ENCODE results near the gene ZG16B. TPM values are rescaled to one million over a fixed set of nuclear protein-coding genes. Genes with fewer than 3 reads are reported as not detected.

Gene ZG16B
- total and polyA plus RNA-seq, 9 donors = 0.28 to 1.8 (median 0.45) TPM; not detected in 3

- WGBS, 3 donors = 36 to 47% (median 37%) methylated on average over 3 of the region's 3 CpGs
- TF ChIP-seq CTCF (IDR thresholded peaks at IDR 0.05) = no peak
- TF ChIP-seq EP300 (IDR thresholded peaks at IDR 0.05) = no peak
- no peak for TF ChIP-seq POLR2A (IDR thresholded peaks at IDR 0.05)
- H3K9me3 ChIP-seq = peaks cover 0 to 8% of the 10 kb centered on the region in 2 donors
- no peak for DNase-seq
- H3K36me3 ChIP-seq = no peaks in the 10 kb centered on the region
- peaks cover 10% of the 10 kb centered on the region for H3K4me1 ChIP-seq (ENCODE audit: insufficient read depth)
- H3K4me3 ChIP-seq = no peak overlapping the region
- intact Hi-C loops (cut with DNase I) = no loop called here
- H3K27ac ChIP-seq = no peak overlapping the region
- H3K27me3 ChIP-seq = no peaks in the 10 kb centered on the region
These were observed 16.6 kb downstream of the ZG16B start for GRCh38 chr16:2846511-2847310.

DNA sequence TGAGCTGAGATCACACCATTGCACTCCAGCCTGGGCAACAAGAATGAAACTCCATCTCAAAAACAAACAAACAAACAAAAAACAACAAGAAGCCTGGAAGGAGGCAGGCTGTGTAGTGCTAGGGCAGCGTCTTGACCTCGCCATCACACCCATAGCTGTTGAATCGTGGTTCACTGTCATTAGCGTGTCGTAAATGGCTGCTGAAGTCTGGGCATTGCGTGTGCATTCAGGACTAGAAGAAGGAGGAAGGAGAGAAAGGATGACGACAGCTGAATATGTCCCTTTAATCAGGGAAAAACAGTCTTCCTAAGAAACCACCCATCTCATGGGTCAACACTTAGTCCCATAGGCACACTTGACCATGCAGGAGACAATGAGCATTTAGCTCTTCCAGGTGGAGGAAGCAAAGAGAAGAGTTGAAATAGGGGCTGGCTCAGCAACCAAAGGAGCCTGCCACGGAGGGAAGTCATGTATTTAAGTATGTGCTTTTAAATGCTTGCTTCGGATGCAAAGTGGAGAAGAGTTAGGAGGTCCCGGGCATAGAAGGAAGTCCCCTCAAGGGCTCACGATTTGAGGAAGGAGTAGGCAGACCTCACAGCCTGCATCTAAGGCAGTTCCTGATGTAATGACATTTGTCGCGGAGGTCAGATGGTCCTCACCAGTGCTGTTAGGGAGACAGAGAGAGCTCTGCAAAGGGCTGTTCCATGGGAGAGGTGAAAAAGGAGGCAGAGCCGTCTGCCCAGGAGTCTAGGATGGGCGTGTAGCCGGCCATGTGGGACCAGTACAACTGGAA is 19.0 kb downstream of the ZG16B start:
- Histone ChIP-seq H3K4me1 (ENCODE audit: insufficient read depth) (no peaks in the 10 kb centered on the region), H3K9me3 (peaks cover 0 to 3% of the 10 kb centered on the region in 2 donors), H3K36me3 (no peaks in the 10 kb centered on the region), H3K27me3 (no peaks in the 10 kb centered on the region), H3K27ac (no peak overlapping the region), H3K4me3 (no peak overlapping the region)
- DNase-seq = no peak
- intact Hi-C loops (cut with DNase I) = no loop called here
- WGBS, 3 donors = 69 to 77% (median 74%) methylated on average over 16 of the region's 16 CpGs
- TF ChIP-seq EP300 (IDR thresholded peaks at IDR 0.05) (no peak), POLR2A (IDR thresholded peaks at IDR 0.05) (no peak), CTCF (IDR thresholded peaks at IDR 0.05) (no peak)

GRCh38 chr16:2852003-2852730 is 22.1 kb downstream of the ZG16B start:
- 83 to 87% (median 86%) methylated on average over 15 to 16 of the region's 16 CpGs for WGBS, 3 donors
- no peaks in the 10 kb centered on the region for H3K27me3 ChIP-seq

More at GRCh38 chr16:2852003-2852730, 22.1 kb downstream of the ZG16B start:
- intact Hi-C loops (cut with DNase I) = no loop called here
- Histone ChIP-seq H3K9me3 (peaks cover 0 to 3% of the 10 kb centered on the region in 2 donors), H3K4me1 (ENCODE audit: insufficient read depth) (no peaks in the 10 kb centered on the region), H3K4me3 (no peak overlapping the region), H3K36me3 (no peaks in the 10 kb centered on the region), H3K27ac (no peak overlapping the region)
- DNase-seq = no peak
- TF ChIP-seq EP300 (IDR thresholded peaks at IDR 0.05) = no peak
- TF ChIP-seq POLR2A (IDR thresholded peaks at IDR 0.05) = no peak
- no peak for TF ChIP-seq CTCF (IDR thresholded peaks at IDR 0.05)

Measured in ovary (tissue), 9 donors.